GM23248 (cell line): ENCODE measurements around the gene ATG9A. TPM values are rescaled to one million over a fixed set of nuclear protein-coding genes. Genes with fewer than 3 reads are reported as not detected.
A peak's percentile ranks its signal among the peaks of the same experiment; 100 is the strongest.

Experiments
- DNase-seq: peaks from one replicate; pipeline ENCODE4 v3.0.0-alpha.2; 2015
- H2AFZ ChIP-seq: fragments of 200-600 bp; sonication (generic); 2 replicates; pipeline ENCODE4 v1.6.1; 2016; ENCODE audit warnings: antibody characterized with exemption
- H3F3A ChIP-seq: fragments of 200-600 bp; sonication (generic); 2 replicates; pipeline ENCODE4 v1.6.1; 2016; ENCODE audit warnings: mild to moderate bottlenecking, antibody characterized with exemption, mixed run types; ENCODE audit not compliant: insufficient read depth
- H3K27ac ChIP-seq: fragments of 200-600 bp; sonication (generic); 2 replicates; pipeline ENCODE4 v1.5.1; 2016; ENCODE audit warnings: mild to moderate bottlenecking
- H3K27me3 ChIP-seq: fragments of 200-600 bp; sonication (generic); replicated peaks from 2 replicates; pipeline ENCODE4 v1.6.1; 2016; ENCODE audit warnings: mild to moderate bottlenecking; ENCODE audit not compliant: insufficient read depth
- H3K36me3 ChIP-seq: fragments of 200-600 bp; sonication (generic); 2 replicates; pipeline ENCODE4 v1.6.1; 2016; ENCODE audit warnings: low read depth, mild to moderate bottlenecking
- H3K4me1 ChIP-seq: fragments of 200-600 bp; sonication (generic); 2 replicates; pipeline ENCODE4 v1.6.1; 2016; ENCODE audit warnings: mild to moderate bottlenecking; ENCODE audit not compliant: insufficient read depth
- H3K4me2 ChIP-seq: fragments of 200-600 bp; sonication (generic); one replicate; pipeline ENCODE4 v1.6.1; 2016; ENCODE audit warnings: mild to moderate bottlenecking; ENCODE audit not compliant: unreplicated experiment
- H3K4me3 ChIP-seq: fragments of 200-600 bp; sonication (generic); 2 replicates; pipeline ENCODE4 v1.5.1; 2016; ENCODE audit warnings: mild to moderate bottlenecking
- H3K79me2 ChIP-seq: fragments of 200-600 bp; sonication (generic); 2 replicates; pipeline ENCODE4 v1.6.1; 2016; ENCODE audit warnings: mild to moderate bottlenecking; ENCODE audit not compliant: insufficient read depth
- H3K9ac ChIP-seq: fragments of 200-600 bp; sonication (generic); 2 replicates; pipeline ENCODE4 v1.6.1; 2016; ENCODE audit warnings: mild to moderate bottlenecking
- H3K9me2 ChIP-seq: fragments of 200-600 bp; sonication (generic); 2 replicates; pipeline ENCODE4 v1.6.1; 2016; ENCODE audit warnings: mixed run types, mild to moderate bottlenecking, moderate library complexity; ENCODE audit not compliant: insufficient read depth
- H3K9me3 ChIP-seq: fragments of 200-600 bp; sonication (generic); one replicate; pipeline ENCODE4 v1.6.1; 2017; ENCODE audit warnings: low read depth
- H4K20me1 ChIP-seq: fragments of 200-600 bp; sonication (generic); 2 replicates; pipeline ENCODE4 v1.6.0; 2016; ENCODE audit not compliant: insufficient read depth
- EZH2 ChIP-seq: fragments of 200-600 bp; sonication (generic); IDR thresholded peaks from 2 replicates; pipeline ENCODE4 v1.6.1; 2018; ENCODE audit warnings: antibody characterized with exemption, mild to moderate bottlenecking; ENCODE audit not compliant: insufficient read depth, poor library complexity, severe bottlenecking
- EZH2phosphoT487 ChIP-seq: fragments of 200-600 bp; sonication (generic); IDR thresholded peaks from 2 replicates; pipeline ENCODE4 v1.6.1; 2018; ENCODE audit warnings: antibody characterized with exemption, moderate library complexity, mild to moderate bottlenecking, low read depth; ENCODE audit not compliant: insufficient read depth
- WGBS, 2 experiments: methylation state at CpG; one replicate each; pipeline ENCODE4 v1.1.6; 2015 to 2017; ENCODE audit warnings: low lambda C conversion rate in 2 of 2, low coverage in 1 of 2; ENCODE audit errors: missing lambda C conversion rate in 2 of 2; 5-methylcytosine and 5-hydroxymethylcytosine counted together
- in situ Hi-C: fragments of 300-500 bp; cut with MboI; formaldehyde crosslinking; loops from 2 replicates; pipeline ENCODE4 v1.15.0; 2020
- polyA plus RNA-seq: library from polyadenylated mRNA; unstranded; fragments of >200 nt; fragmentation: Nextera tagmentation; extraction: Ambion mirVana; gene quantifications from 2 replicates; pipeline ENCODE4 v1.2.1, GENCODE V29; 2016
- total RNA-seq: library from RNA; depleted of rRNA; stranded (reverse); fragments of >200 nt; shearing (Covaris generic); gene quantifications from 2 replicates; pipeline ENCODE4 v1.2.3, GENCODE V29; 2014

The ATG9A gene
- total and polyA plus RNA-seq, 2 experiments from 2014 or later = 68.5 to 84.4 TPM

- WGBS, 2 experiments = 19 to 22% methylated on average over 7 of the region's 7 CpGs
- in situ Hi-C loops = no loop called here
Observed at GRCh38 chr2:219228041-219228910, 1.2 kb downstream of the ATG9A start.

GRCh38 chr2:219225350-219225749 is 4.1 kb downstream of the ATG9A start:
- Histone ChIP-seq H3K27ac (no peak overlapping the region), H3K79me2 (peaks cover 44% of the 10 kb centered on the region), H3K4me2 (no peak overlapping the region), H3K4me3 (no peak overlapping the region), H3K9ac (no peak overlapping the region), H4K20me1 (no peaks in the 10 kb centered on the region), H3K9me2 (no peaks in the 10 kb centered on the region), H3K27me3 (no peaks in the 10 kb centered on the region), H2AFZ (no peak overlapping the region), H3K4me1 (peaks cover 12% of the 10 kb centered on the region), H3K9me3 (no peaks in the 10 kb centered on the region), H3K36me3 (peaks cover 25% of the 10 kb centered on the region), H3F3A (peaks cover 10% of the 10 kb centered on the region; the same call in 1 of the 2 replicates)
- 94 to 96% methylated on average over 3 of the region's 3 CpGs for WGBS, 2 experiments
- no peak for DNase-seq
- TF ChIP-seq EZH2 (no peak), EZH2phosphoT487 (no peak)
- in situ Hi-C loops = no loop called here

More at GRCh38 chr2:219228041-219228910, 1.2 kb downstream of the ATG9A start:
- DNase-seq = peak; percentile 31
- H3K4me1 ChIP-seq = peaks cover 22% of the 10 kb centered on the region
- H3K79me2 ChIP-seq = peaks cover 71% of the 10 kb centered on the region
- H3K36me3 ChIP-seq = peaks cover 31% of the 10 kb centered on the region
- H3K9ac ChIP-seq = peak overlapping the region; percentile 94
- H4K20me1 ChIP-seq = no peaks in the 10 kb centered on the region
- H3K9me2 ChIP-seq = no peaks in the 10 kb centered on the region
- no peaks in the 10 kb centered on the region for H3K9me3 ChIP-seq
- peak overlapping the region; percentile 79 for H2AFZ ChIP-seq
- H3K4me2 ChIP-seq = peak overlapping the region; percentile 99
- TF ChIP-seq EZH2 = no peak
- TF ChIP-seq EZH2phosphoT487 = no peak
- H3K27me3 ChIP-seq = no peaks in the 10 kb centered on the region
- H3K27ac ChIP-seq = peak overlapping the region; percentile 88
- peaks cover 11% of the 10 kb centered on the region; the same call in 1 of the 2 replicates for H3F3A ChIP-seq
- H3K4me3 ChIP-seq = peak overlapping the region; percentile 93

GRCh38 chr2:219223831-219224610 is 5.4 kb downstream of the ATG9A start:
- H3K4me3 ChIP-seq = no peak overlapping the region
- in situ Hi-C loops = no loop called here
- H3K27me3 ChIP-seq = no peaks in the 10 kb centered on the region
- H4K20me1 ChIP-seq = no peaks in the 10 kb centered on the region
- H3K9me3 ChIP-seq = no peaks in the 10 kb centered on the region
- H3F3A ChIP-seq = peaks cover 16% of the 10 kb centered on the region
- H3K36me3 ChIP-seq = peaks cover 25% of the 10 kb centered on the region
- H3K4me2 ChIP-seq = no peak overlapping the region
- TF ChIP-seq EZH2phosphoT487 = no peak
- no peak for TF ChIP-seq EZH2
- no peak overlapping the region for H2AFZ ChIP-seq
- H3K79me2 ChIP-seq = peaks cover 41% of the 10 kb centered on the region
- DNase-seq = no peak
- no peak overlapping the region for H3K9ac ChIP-seq
- H3K9me2 ChIP-seq = no peaks in the 10 kb centered on the region
- H3K27ac ChIP-seq = no peak overlapping the region
- 93 to 94% methylated on average over 31 of the region's 31 CpGs for WGBS, 2 experiments
- peaks cover 17% of the 10 kb centered on the region for H3K4me1 ChIP-seq

- Histone ChIP-seq H3K9me2 (no peaks in the 10 kb centered on the region), H3K4me1 (peaks cover 11% of the 10 kb centered on the region), H3K27ac (no peak overlapping the region), H3K27me3 (no peaks in the 10 kb centered on the region), H3K4me2 (no peak overlapping the region), H3K9me3 (no peaks in the 10 kb centered on the region), H3K79me2 (peaks cover 22% of the 10 kb centered on the region), H3F3A (peaks cover 17% of the 10 kb centered on the region), H3K9ac (no peak overlapping the region), H3K4me3 (no peak overlapping the region), H3K36me3 (peaks cover 25% of the 10 kb centered on the region), H4K20me1 (no peaks in the 10 kb centered on the region), H2AFZ (no peak overlapping the region)
- DNase-seq = no peak
- WGBS, 2 experiments = 90% methylated on average over 16 of the region's 16 CpGs
- in situ Hi-C loops = no loop called here
- TF ChIP-seq EZH2 (no peak), EZH2phosphoT487 (no peak)
Observed at GRCh38 chr2:219221957-219222518, 7.4 kb downstream of the ATG9A start.
